CD8-positive, alpha-beta memory T cell (primary cell): ENCODE data around the gene NFIA. TPM values are rescaled to one million over a fixed set of nuclear protein-coding genes. Genes with fewer than 3 reads are reported as not detected.

Source experiments
- CTCF ChIA-PET: fragments of 350-600 bp; sonication (Branson Sonifier 250); formaldehyde crosslinking; loops from one replicate; lab custom pipeline; 2021; ENCODE audit warnings: antibody characterized with exemption; lab: Charles Lee
- POLR2A ChIA-PET: fragments of 350-600 bp; sonication (Branson Sonifier 250); formaldehyde crosslinking; loops from one replicate; lab custom pipeline; 2021; ENCODE audit warnings: antibody characterized with exemption; lab: Charles Lee
- DNase-seq, 5 donors: peaks; one replicate each; pipeline versions ENCODE4 v3.0.0 to v3.0.0-alpha.2; 2020 to 2022; ENCODE audit warnings: mixed read lengths in 1 of 5
- H3K27ac ChIP-seq: one replicate; pipeline ENCODE4 v1.7.0; 2013; ENCODE audit warnings: low read depth, mild to moderate bottlenecking, low read length, moderate library complexity
- H3K27me3 ChIP-seq: 2 replicates; pipeline ENCODE4 v1.7.0; 2013; ENCODE audit warnings: low read length, mild to moderate bottlenecking; ENCODE audit not compliant: insufficient read depth, poor library complexity, severe bottlenecking
- H3K36me3 ChIP-seq: 2 replicates; pipeline ENCODE4 v1.7.0; 2013; ENCODE audit warnings: mild to moderate bottlenecking, low read length, moderate library complexity; ENCODE audit not compliant: insufficient read depth
- H3K4me1 ChIP-seq: 2 replicates; pipeline ENCODE4 v1.7.0; 2013; ENCODE audit warnings: mild to moderate bottlenecking, low read length, moderate library complexity; ENCODE audit not compliant: insufficient read depth
- H3K4me3 ChIP-seq: 2 replicates; pipeline ENCODE4 v1.7.0; 2013; ENCODE audit warnings: mild to moderate bottlenecking, low read length
- H3K9me3 ChIP-seq: 2 replicates; pipeline ENCODE4 v1.7.0; 2013; ENCODE audit warnings: mild to moderate bottlenecking, low read length
- H3K27ac Mint-ChIP-seq, 8 donors: one replicate each; pipeline ENCODE4 v1.8.0; 2020 to 2021; ENCODE audit warnings: mixed read lengths in 8 of 8, mild to moderate bottlenecking in 6 of 8, inconsistent platforms in 3 of 8, moderate library complexity in 3 of 8
- H3K27me3 Mint-ChIP-seq, 2 donors: one replicate each; pipeline ENCODE4 v1.8.0; 2020 to 2021; ENCODE audit warnings: mixed read lengths in 2 of 2, mild to moderate bottlenecking in 1 of 2, moderate library complexity in 1 of 2
- H3K36me3 Mint-ChIP-seq, 3 donors: one replicate each; pipeline ENCODE4 v1.8.0; 2020 to 2021; ENCODE audit warnings: mixed read lengths in 3 of 3, inconsistent platforms in 1 of 3, mild to moderate bottlenecking in 1 of 3
- H3K4me1 Mint-ChIP-seq, 3 donors: one replicate each; pipeline ENCODE4 v1.8.0; 2020 to 2021; ENCODE audit warnings: mixed read lengths in 3 of 3, inconsistent platforms in 1 of 3, mild to moderate bottlenecking in 1 of 3
- H3K4me3 Mint-ChIP-seq, 7 donors: one replicate each; pipeline ENCODE4 v1.8.0; 2020 to 2021; ENCODE audit warnings: mixed read lengths in 7 of 7, mild to moderate bottlenecking in 6 of 7, moderate library complexity in 4 of 7, inconsistent platforms in 2 of 7
- H3K9me3 Mint-ChIP-seq, 5 donors: one replicate each; pipeline ENCODE4 v1.8.0; 2020 to 2022; ENCODE audit warnings: mixed read lengths in 5 of 5, mild to moderate bottlenecking in 3 of 5, moderate library complexity in 2 of 5, inconsistent platforms in 1 of 5
- polyA plus RNA-seq: library from polyadenylated mRNA; unstranded; fragments of 300-500 nt; fragmentation: Illumina TruSeq; gene quantifications from one replicate; pipeline ENCODE4 v1.2.3, GENCODE V29; 2021
- total RNA-seq, 2 experiments: library from RNA; stranded (reverse); gene quantifications; one replicate each; pipeline ENCODE4 v1.2.3, GENCODE V29; 2021

The NFIA gene
- total and polyA plus RNA-seq, 3 experiments from 2014 or later: 6.1 to 9.9 (median 7.0) TPM

GRCh38 chr1:61110554-61110953, 28.2 kb downstream of the NFIA start:
- Histone ChIP-seq H3K9me3 (no peaks in the 10 kb centered on the region), H3K27me3 (no peaks in the 10 kb centered on the region), H3K4me3 (no peak overlapping the region), H3K27ac (no peak overlapping the region), H3K36me3 (no peaks in the 10 kb centered on the region), H3K4me1 (no peaks in the 10 kb centered on the region)
- CTCF ChIA-PET: interaction anchor here (2.0 kb wide), 1 partner anchor 60 kb away, joined by 6 read pairs; no protein-coding TSS in a partner anchor
- peaks cover 0 to 3% of the 10 kb centered on the region in 2 donors for H3K27me3 Mint-ChIP-seq
- peaks cover 0 to 6% (median 0%) of the 10 kb centered on the region in 3 donors for H3K4me1 Mint-ChIP-seq
- POLR2A ChIA-PET: no interaction called here
- peaks cover 0 to 4% (median 1%) of the 10 kb centered on the region in 5 donors for H3K9me3 Mint-ChIP-seq
- no peak overlapping the region for H3K4me3 Mint-ChIP-seq
- DNase-seq: no peak
- H3K36me3 Mint-ChIP-seq: peaks cover 1 to 8% (median 4%) of the 10 kb centered on the region in 3 donors
- H3K27ac Mint-ChIP-seq: no peak overlapping the region

- no peaks in the 10 kb centered on the region for H3K4me1 ChIP-seq
- H3K9me3 ChIP-seq: no peaks in the 10 kb centered on the region
- Mint-ChIP-seq H3K27me3 (peaks cover 0 to 3% of the 10 kb centered on the region in 2 donors), H3K4me3 (no peak overlapping the region), H3K4me1 (peaks cover 0 to 6% (median 0%) of the 10 kb centered on the region in 3 donors), H3K27ac (no peak overlapping the region), H3K9me3 (peaks cover 0 to 4% (median 1%) of the 10 kb centered on the region in 5 donors), H3K36me3 (peaks cover 1 to 8% (median 4%) of the 10 kb centered on the region in 3 donors)
- CTCF ChIA-PET: interaction anchor here (2.0 kb wide), 1 partner anchor 61 kb away, joined by 6 read pairs; no protein-coding TSS in a partner anchor
- no peak overlapping the region for H3K27ac ChIP-seq
- no peak overlapping the region for H3K4me3 ChIP-seq
- H3K27me3 ChIP-seq: no peaks in the 10 kb centered on the region
- H3K36me3 ChIP-seq: no peaks in the 10 kb centered on the region
- DNase-seq: no peak
- POLR2A ChIA-PET: no interaction called here
Observed at GRCh38 chr1:61111084-61112004, 29.0 kb downstream of the NFIA start.

DNA sequence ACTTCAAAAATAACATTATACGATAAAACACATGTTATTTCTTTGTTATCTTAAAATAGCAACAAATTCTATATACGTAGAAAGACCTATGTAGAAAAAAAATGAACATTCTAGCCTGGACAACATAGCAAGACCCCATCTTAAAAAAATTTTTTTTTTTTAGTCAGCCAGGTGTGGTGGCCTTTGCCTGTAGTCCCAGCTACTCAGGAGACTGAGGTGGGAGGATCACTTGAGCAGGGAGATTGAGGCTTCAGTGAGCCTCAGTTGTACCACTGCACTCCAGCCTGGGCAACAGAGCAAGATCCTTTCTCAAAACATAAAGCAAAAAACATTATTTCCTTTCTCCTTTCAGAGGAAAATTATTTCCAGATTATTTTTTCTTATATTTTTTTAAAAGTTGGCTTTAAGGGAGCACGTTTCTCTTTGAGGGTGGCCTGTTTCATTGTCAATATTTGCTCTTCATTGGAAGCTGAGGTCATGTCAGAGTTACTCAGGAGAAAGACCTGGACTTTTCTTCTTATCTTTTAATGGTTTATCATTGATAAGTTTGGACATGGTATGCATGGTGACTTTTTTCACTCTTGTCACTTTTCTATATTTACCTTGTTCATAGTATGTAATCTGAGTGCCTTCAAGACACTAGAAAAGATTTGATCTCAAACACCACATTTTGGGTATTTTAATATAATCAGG, 32.0 kb downstream of the NFIA start:
- ChIA-PET CTCF (no interaction called here), POLR2A (no interaction called here)

GRCh38 chr1:61115436-61115835, 33.1 kb downstream of the NFIA start:
- Mint-ChIP-seq H3K9me3 (peaks cover 0 to 4% (median 0%) of the 10 kb centered on the region in 5 donors), H3K27me3 (peaks cover 0 to 2% of the 10 kb centered on the region in 2 donors)
- no peaks in the 10 kb centered on the region for H3K4me1 ChIP-seq

More for the DNA sequence above, 32.0 kb downstream of the NFIA start:
- H3K27me3 Mint-ChIP-seq: peaks cover 0 to 2% of the 10 kb centered on the region in 2 donors
- Histone ChIP-seq H3K9me3 (no peaks in the 10 kb centered on the region), H3K27me3 (no peaks in the 10 kb centered on the region), H3K4me3 (no peak overlapping the region), H3K36me3 (no peaks in the 10 kb centered on the region), H3K27ac (no peak overlapping the region), H3K4me1 (no peaks in the 10 kb centered on the region)
- H3K9me3 Mint-ChIP-seq: peaks cover 0 to 4% (median 0%) of the 10 kb centered on the region in 5 donors
- H3K4me1 Mint-ChIP-seq: peaks cover 0 to 3% (median 0%) of the 10 kb centered on the region in 3 donors
- DNase-seq: no peak
- no peak overlapping the region for H3K4me3 Mint-ChIP-seq
- no peak overlapping the region for H3K27ac Mint-ChIP-seq
- peaks cover 0 to 5% (median 4%) of the 10 kb centered on the region in 3 donors for H3K36me3 Mint-ChIP-seq

DNA sequence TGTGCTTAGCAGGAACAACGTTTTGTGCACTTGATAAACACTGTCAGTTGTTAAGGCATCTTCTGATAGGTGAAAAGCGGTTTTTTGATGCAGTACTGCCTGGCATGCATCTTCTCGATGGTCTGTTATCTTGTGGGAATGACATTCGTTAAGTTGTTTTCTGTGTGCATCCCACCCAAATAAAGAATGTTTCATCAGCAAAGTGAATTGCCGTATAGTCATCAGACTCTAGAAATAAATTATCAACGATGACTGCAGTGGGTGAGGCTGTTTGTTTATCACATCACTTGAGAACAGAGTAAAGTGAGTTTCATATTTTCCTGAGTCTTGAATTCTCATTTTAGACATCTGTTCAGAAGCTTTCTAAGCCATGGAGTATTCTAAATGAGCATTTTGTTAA, 34.1 kb downstream of the NFIA start:
- Histone ChIP-seq H3K9me3 (no peaks in the 10 kb centered on the region), H3K27me3 (no peaks in the 10 kb centered on the region), H3K36me3 (no peaks in the 10 kb centered on the region), H3K4me3 (no peak overlapping the region), H3K27ac (peak overlapping the region; percentile 22), H3K4me1 (no peaks in the 10 kb centered on the region)
- Mint-ChIP-seq H3K27me3 (peaks cover 0 to 2% of the 10 kb centered on the region in 2 donors), H3K4me3 (no peak overlapping the region), H3K27ac (no peak overlapping the region), H3K36me3 (peaks cover 0 to 5% (median 4%) of the 10 kb centered on the region in 3 donors), H3K4me1 (no peaks in the 10 kb centered on the region), H3K9me3 (peaks cover 0 to 4% (median 0%) of the 10 kb centered on the region in 5 donors)
- ChIA-PET CTCF (interaction anchor here (3.5 kb wide), 1 partner anchor 67 kb away, joined by 17 read pairs; no protein-coding TSS in a partner anchor), POLR2A (no interaction called here)
- no peak for DNase-seq

More at GRCh38 chr1:61115436-61115835, 33.1 kb downstream of the NFIA start:
- H3K9me3 ChIP-seq: no peaks in the 10 kb centered on the region
- H3K36me3 Mint-ChIP-seq: peaks cover 0 to 5% (median 4%) of the 10 kb centered on the region in 3 donors
- CTCF ChIA-PET: interaction anchor here (0.8 kb wide), 1 partner anchor 65 kb away, joined by 3 read pairs; no protein-coding TSS in a partner anchor
- no peaks in the 10 kb centered on the region for H3K36me3 ChIP-seq
- no peak overlapping the region for H3K4me3 Mint-ChIP-seq
- DNase-seq: no peak
- H3K27me3 ChIP-seq: no peaks in the 10 kb centered on the region
- no peak overlapping the region for H3K27ac Mint-ChIP-seq
- no peak overlapping the region for H3K4me3 ChIP-seq
- H3K4me1 Mint-ChIP-seq: peaks cover 0 to 1% (median 0%) of the 10 kb centered on the region in 3 donors
- POLR2A ChIA-PET: no interaction called here
- H3K27ac ChIP-seq: no peak overlapping the region

DNA sequence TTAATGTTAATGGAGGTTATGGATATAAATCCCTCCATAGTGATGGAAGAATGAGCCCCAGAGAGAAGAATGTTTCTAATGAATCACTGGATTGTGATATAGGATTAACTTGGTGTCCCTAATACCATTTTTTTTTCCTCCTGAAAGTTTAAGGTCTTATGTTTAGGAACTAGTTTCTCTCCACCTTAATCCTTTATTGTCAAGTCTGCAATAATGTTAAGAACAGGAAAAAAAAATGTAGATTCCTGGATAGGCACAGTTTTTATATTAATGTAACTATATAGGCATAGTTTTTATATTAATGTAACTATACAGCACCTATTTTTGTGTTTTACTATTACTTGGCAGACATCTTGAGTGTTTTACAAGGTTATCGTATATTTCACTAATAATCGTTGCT, 34.9 kb downstream of the NFIA start:
- H3K36me3 Mint-ChIP-seq: peaks cover 0 to 5% (median 4%) of the 10 kb centered on the region in 3 donors
- H3K9me3 Mint-ChIP-seq: peaks cover 0 to 4% (median 0%) of the 10 kb centered on the region in 5 donors
- peaks cover 0 to 2% of the 10 kb centered on the region in 2 donors for H3K27me3 Mint-ChIP-seq
- Histone ChIP-seq H3K9me3 (no peaks in the 10 kb centered on the region), H3K27ac (no peak overlapping the region), H3K4me1 (no peaks in the 10 kb centered on the region), H3K27me3 (no peaks in the 10 kb centered on the region), H3K36me3 (no peaks in the 10 kb centered on the region), H3K4me3 (no peak overlapping the region)
- ChIA-PET CTCF (interaction anchor here (3.5 kb wide), 1 partner anchor 68 kb away, joined by 17 read pairs; no protein-coding TSS in a partner anchor), POLR2A (no interaction called here)
- no peak overlapping the region for H3K4me3 Mint-ChIP-seq
- no peak overlapping the region for H3K27ac Mint-ChIP-seq
- no peak for DNase-seq
- no peaks in the 10 kb centered on the region for H3K4me1 Mint-ChIP-seq

DNA sequence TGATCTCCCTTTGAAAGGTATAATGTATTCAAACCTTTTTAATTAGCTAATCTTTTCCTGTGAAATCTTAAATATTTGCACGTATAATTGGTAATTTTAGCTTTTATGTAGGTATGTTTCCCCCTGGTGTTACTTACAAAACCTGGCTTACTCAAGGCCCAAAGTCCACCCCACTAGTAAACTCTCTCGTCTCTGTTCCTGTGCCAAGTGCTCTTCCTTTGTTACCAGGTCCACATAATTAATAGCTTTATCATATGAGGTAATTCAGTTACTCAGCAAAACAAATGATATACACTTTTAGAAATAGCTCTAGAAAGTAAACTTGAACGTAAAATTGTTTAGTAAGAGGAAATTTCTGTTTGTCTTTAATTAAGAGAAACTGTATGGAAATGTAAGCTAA, 36.7 kb downstream of the NFIA start:
- Mint-ChIP-seq H3K27me3 (no peaks in the 10 kb centered on the region), H3K9me3 (peaks cover 0 to 1% (median 0%) of the 10 kb centered on the region in 5 donors), H3K36me3 (no peaks in the 10 kb centered on the region), H3K4me3 (no peak overlapping the region), H3K27ac (no peak overlapping the region), H3K4me1 (no peaks in the 10 kb centered on the region)
- Histone ChIP-seq H3K4me1 (no peaks in the 10 kb centered on the region), H3K36me3 (no peaks in the 10 kb centered on the region), H3K9me3 (no peaks in the 10 kb centered on the region), H3K27ac (no peak overlapping the region), H3K4me3 (no peak overlapping the region), H3K27me3 (no peaks in the 10 kb centered on the region)
- DNase-seq: no peak
- CTCF ChIA-PET: interaction anchor here (1.1 to 3.5 kb wide), 2 partner anchors 13 to 70 kb away, joined by 3 to 17 read pairs; no protein-coding TSS in a partner anchor
- POLR2A ChIA-PET: interaction anchor here (0.6 kb wide), 2 partner anchors 42 to 69 kb away, joined by 3 to 6 read pairs; no protein-coding TSS in a partner anchor
